GF-D8 (cell line): ENCODE results near the gene RBM38.

ENCODE experiments used
- DNase-seq: peaks from one replicate; lab custom pipeline; 2025; lab: John Stamatoyannopoulos, UW

Gene RBM38

GRCh38 chr20:57451795-57452661 is 60.8 kb downstream of the RBM38 start:
- DNase-seq = peak; percentile 95

- DNase-seq = no peak
Measured at GRCh38 chr20:57455386-57455785, 64.2 kb downstream of the RBM38 start.

- no peak for DNase-seq
Measured at GRCh38 chr20:57456116-57456515, 64.9 kb downstream of the RBM38 start.

GRCh38 chr20:57457243-57458095 is 66.3 kb downstream of the RBM38 start:
- DNase-seq = no peak

GRCh38 chr20:57458400-57459160 is 67.4 kb downstream of the RBM38 start:
- no peak for DNase-seq
